Measurements from ENCODE around the gene TRANK1. TPM values are rescaled to one million over a fixed set of nuclear protein-coding genes. Genes with fewer than 3 reads are reported as not detected.

Gene TRANK1
- total RNA-seq, 1 donor from 2014 or later, result 16.4 TPM

DNA sequence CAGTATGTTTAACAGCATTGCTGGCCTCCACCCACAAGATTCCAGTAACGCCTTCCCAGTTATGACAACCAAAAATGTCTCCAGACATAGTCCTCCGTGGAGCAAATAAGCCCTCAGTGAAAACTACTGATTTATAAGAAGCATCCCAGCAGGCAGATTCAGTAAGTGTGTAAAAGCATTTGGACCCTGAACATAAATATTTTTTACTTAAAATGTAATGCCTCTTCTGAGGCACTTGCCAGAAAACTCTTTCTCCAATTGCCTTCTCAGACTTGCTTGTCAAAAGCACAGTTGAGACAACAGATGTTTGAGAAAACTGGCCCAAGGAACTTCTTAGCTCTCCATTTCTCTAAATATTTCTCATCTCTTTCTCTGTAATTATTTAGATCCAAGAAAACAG is 148.7 kb downstream of the TRANK1 start:
- no peak overlapping the region for H3K27ac Mint-ChIP-seq
- no peak overlapping the region for H3K4me3 Mint-ChIP-seq (ENCODE audit: low read depth)
- no peaks in the 10 kb centered on the region for H3K4me1 Mint-ChIP-seq (ENCODE audit: low read depth)
- H3K36me3 Mint-ChIP-seq (ENCODE audit: insufficient read depth), result no peaks in the 10 kb centered on the region
- TF ChIP-seq, protein P1, sequence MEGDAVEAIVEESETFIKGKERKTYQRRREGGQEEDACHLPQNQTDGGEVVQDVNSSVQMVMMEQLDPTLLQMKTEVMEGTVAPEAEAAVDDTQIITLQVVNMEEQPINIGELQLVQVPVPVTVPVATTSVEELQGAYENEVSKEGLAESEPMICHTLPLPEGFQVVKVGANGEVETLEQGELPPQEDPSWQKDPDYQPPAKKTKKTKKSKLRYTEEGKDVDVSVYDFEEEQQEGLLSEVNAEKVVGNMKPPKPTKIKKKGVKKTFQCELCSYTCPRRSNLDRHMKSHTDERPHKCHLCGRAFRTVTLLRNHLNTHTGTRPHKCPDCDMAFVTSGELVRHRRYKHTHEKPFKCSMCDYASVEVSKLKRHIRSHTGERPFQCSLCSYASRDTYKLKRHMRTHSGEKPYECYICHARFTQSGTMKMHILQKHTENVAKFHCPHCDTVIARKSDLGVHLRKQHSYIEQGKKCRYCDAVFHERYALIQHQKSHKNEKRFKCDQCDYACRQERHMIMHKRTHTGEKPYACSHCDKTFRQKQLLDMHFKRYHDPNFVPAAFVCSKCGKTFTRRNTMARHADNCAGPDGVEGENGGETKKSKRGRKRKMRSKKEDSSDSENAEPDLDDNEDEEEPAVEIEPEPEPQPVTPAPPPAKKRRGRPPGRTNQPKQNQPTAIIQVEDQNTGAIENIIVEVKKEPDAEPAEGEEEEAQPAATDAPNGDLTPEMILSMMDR (IDR thresholded peaks at IDR 0.05; ENCODE audit: unreplicated experiment), result no peak
- H3K27me3 Mint-ChIP-seq, result peaks cover 10% of the 10 kb centered on the region
- DNase-seq (ENCODE audit: low spot score, unreplicated experiment), result no peak
- no peaks in the 10 kb centered on the region for H3K9me3 Mint-ChIP-seq (ENCODE audit: low read depth)

DNA sequence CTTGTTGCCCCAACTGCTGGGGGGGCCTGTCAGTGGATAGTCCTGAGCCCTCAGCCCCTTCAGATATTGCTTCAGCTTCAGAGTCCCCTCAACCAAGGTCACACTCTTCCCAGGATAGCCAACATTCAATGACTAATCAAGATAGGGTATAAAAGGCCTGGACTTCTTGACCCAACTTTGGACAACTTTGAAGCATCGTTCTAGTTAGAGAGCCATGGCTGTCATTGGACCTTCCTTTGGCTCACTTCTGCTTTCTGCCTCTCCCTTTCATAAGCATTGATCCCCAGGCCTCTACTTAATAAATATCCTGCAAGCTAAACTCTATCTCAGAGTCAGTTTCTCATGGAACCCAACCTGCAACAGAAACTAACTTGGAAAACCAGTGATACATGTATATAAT is 149.2 kb downstream of the TRANK1 start:
- Mint-ChIP-seq H3K36me3 (ENCODE audit: insufficient read depth) (no peaks in the 10 kb centered on the region), H3K4me1 (ENCODE audit: low read depth) (no peaks in the 10 kb centered on the region), H3K27me3 (peaks cover 12% of the 10 kb centered on the region), H3K9me3 (ENCODE audit: low read depth) (no peaks in the 10 kb centered on the region), H3K27ac (no peak overlapping the region), H3K4me3 (ENCODE audit: low read depth) (no peak overlapping the region)
- TF ChIP-seq, protein P1 (IDR thresholded peaks at IDR 0.05; ENCODE audit: unreplicated experiment), result no peak
- DNase-seq (ENCODE audit: low spot score, unreplicated experiment), result no peak

DNA sequence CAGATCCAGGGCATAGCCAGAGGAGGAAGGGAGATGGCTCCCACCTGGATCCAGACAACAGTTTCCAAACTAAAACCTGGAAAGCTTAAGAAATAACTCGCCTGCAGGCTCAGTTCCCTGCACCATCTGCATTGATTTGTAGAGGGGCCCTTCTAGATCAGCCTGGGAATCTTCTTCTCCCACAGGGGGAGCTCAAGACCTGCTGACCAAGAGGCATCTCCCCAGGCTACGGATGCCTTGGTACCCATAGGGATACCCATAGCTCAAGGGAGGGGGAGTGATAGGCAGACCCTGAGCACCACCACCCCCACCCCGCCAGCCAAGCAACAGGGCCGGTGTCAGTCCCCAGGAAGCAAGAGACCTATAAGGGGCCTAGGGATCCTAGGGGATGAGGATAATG is 152.5 kb downstream of the TRANK1 start:
- Mint-ChIP-seq H3K4me1 (ENCODE audit: low read depth) (peaks cover 9% of the 10 kb centered on the region), H3K9me3 (ENCODE audit: low read depth) (no peaks in the 10 kb centered on the region), H3K27ac (no peak overlapping the region), H3K4me3 (ENCODE audit: low read depth) (no peak overlapping the region), H3K36me3 (ENCODE audit: insufficient read depth) (no peaks in the 10 kb centered on the region), H3K27me3 (peaks cover 17% of the 10 kb centered on the region)
- DNase-seq (ENCODE audit: low spot score, unreplicated experiment), result peak; percentile 14
- TF ChIP-seq, protein P1 (IDR thresholded peaks at IDR 0.05; ENCODE audit: unreplicated experiment), result peak; percentile 56

DNA sequence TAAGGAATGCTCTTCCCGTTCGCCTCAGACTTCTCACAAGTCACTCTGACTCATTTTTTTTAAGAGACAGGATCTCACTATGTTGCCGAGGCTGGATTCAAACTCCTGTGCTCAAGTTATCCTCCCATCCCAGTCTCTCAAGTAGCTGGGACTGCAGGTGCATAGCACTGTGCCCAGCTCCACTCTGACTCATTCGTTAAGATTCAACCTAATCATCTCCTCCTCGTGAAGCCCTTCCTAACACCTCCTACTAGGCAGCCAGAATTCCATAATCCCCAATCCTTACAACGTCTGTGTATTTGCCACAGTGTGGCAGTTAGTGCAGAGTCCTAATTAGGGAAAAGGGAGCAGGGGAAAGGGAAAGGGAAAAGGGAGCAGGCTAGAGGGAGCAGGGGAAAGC is 154.1 kb downstream of the TRANK1 start:
- Mint-ChIP-seq H3K4me1 (ENCODE audit: low read depth) (peaks cover 9% of the 10 kb centered on the region), H3K4me3 (ENCODE audit: low read depth) (no peak overlapping the region), H3K36me3 (ENCODE audit: insufficient read depth) (no peaks in the 10 kb centered on the region), H3K27me3 (peaks cover 17% of the 10 kb centered on the region), H3K9me3 (ENCODE audit: low read depth) (no peaks in the 10 kb centered on the region), H3K27ac (no peak overlapping the region)
- TF ChIP-seq, protein P1 (IDR thresholded peaks at IDR 0.05; ENCODE audit: unreplicated experiment), result no peak
- DNase-seq (ENCODE audit: low spot score, unreplicated experiment), result no peak

DNA sequence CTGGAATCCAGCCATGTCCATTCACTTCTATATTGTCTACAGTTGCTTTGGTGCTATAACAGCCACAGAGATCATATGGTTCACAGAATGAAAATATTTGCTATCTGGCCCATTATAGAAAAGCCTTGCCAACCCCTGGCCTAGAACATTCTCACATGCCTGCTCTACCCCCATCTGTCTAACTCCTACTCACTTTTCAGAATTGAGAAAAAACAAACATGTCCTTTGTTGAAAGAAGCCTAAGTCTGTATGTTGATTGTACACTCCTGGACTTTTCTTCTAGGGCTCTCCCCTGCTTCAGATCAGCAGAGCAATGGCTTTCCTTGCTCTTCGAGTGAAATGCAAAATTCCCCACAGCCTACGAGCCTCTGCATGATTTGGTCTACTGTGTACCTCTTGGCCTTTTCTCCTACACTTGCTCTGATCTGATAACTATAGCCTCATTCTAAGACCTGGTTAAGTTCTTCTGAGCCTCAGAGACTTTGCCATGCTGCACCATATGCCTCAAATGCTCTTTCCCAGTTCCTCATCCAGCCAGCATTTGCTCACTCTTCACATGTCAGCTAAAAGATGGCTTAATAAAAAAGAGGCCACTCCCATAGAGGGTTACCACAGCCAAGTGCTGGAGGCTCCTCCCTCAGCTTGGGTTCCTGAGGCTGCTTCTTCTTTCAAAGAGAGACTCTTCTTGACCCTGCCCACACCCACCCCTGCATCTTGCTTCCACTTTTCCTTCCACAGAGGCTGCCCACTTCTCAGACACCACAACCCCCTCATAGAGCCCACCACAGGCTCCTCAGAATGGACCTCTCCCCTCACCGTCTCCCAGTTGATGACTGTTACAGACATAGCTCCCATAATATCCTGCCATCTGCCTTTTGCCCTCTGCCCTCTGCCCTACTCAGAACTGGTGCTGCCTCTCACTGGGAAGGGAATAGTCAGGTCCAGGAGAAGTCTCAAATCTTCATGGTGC is 157.6 kb downstream of the TRANK1 start:
- TF ChIP-seq, protein P1 (IDR thresholded peaks at IDR 0.05; ENCODE audit: unreplicated experiment), result no peak
- Mint-ChIP-seq H3K27ac (no peak overlapping the region), H3K9me3 (ENCODE audit: low read depth) (no peaks in the 10 kb centered on the region), H3K36me3 (ENCODE audit: insufficient read depth) (no peaks in the 10 kb centered on the region), H3K4me3 (ENCODE audit: low read depth) (no peak overlapping the region), H3K27me3 (peaks cover 15% of the 10 kb centered on the region), H3K4me1 (ENCODE audit: low read depth) (peaks cover 9% of the 10 kb centered on the region)
- no peak for DNase-seq (ENCODE audit: low spot score, unreplicated experiment)
